GM23338 (cell line): ENCODE data around the gene MMP13. TPM values are rescaled to one million over a fixed set of nuclear protein-coding genes. Genes with fewer than 3 reads are reported as not detected.

ENCODE experiments used
- ATAC-seq: fragments of 200-7000 bp; cut with Tn5 transposase; 3 replicates; pipeline ENCODE4 v1.9.1; 2020
- DNase-seq: peaks from one replicate; pipeline ENCODE4 v3.0.0-alpha.2; 2015; ENCODE audit warnings: low spot score
- H2AFZ ChIP-seq: fragments of 200-600 bp; sonication (generic); 2 replicates; pipeline ENCODE4 v1.8.0; 2016; ENCODE audit warnings: antibody characterized with exemption, mild to moderate bottlenecking, moderate library complexity
- H3F3A ChIP-seq: fragments of 200-600 bp; sonication (generic); replicated peaks from 2 replicates; pipeline ENCODE4 v1.8.0; 2017; ENCODE audit warnings: antibody characterized with exemption, mixed run types, low read depth
- H3K27ac ChIP-seq: fragments of 200-600 bp; sonication (generic); 2 replicates; pipeline ENCODE4 v1.6.1; 2016; ENCODE audit warnings: low read depth
- H3K27me3 ChIP-seq: fragments of 200-600 bp; sonication (generic); 2 replicates; pipeline ENCODE4 v1.8.0; 2016; ENCODE audit warnings: mild to moderate bottlenecking, mixed run types, moderate library complexity; ENCODE audit not compliant: insufficient read depth
- H3K36me3 ChIP-seq: fragments of 200-600 bp; sonication (generic); 2 replicates; pipeline ENCODE4 v1.8.0; 2016; ENCODE audit warnings: mild to moderate bottlenecking; ENCODE audit not compliant: insufficient read depth
- H3K4me1 ChIP-seq: fragments of 200-600 bp; sonication (generic); 2 replicates; pipeline ENCODE4 v1.8.0; 2016; ENCODE audit warnings: mild to moderate bottlenecking, moderate library complexity; ENCODE audit not compliant: insufficient read depth
- H3K4me2 ChIP-seq: fragments of 200-600 bp; sonication (generic); 2 replicates; pipeline ENCODE4 v1.7.1; 2017; ENCODE audit warnings: mixed run types
- H3K4me3 ChIP-seq: fragments of 200-600 bp; sonication (generic); 2 replicates; pipeline ENCODE4 v1.6.1; 2016; ENCODE audit warnings: mixed run types
- H3K79me2 ChIP-seq: fragments of 200-600 bp; sonication (generic); replicated peaks from 2 replicates; pipeline ENCODE4 v1.8.0; 2017; ENCODE audit warnings: mild to moderate bottlenecking; ENCODE audit not compliant: insufficient read depth
- H3K9me2 ChIP-seq: fragments of 200-600 bp; sonication (generic); 2 replicates; pipeline ENCODE4 v1.8.0; 2017; ENCODE audit not compliant: insufficient read depth
- H4K20me1 ChIP-seq: fragments of 200-600 bp; sonication (generic); replicated peaks from 2 replicates; pipeline ENCODE4 v1.8.0; 2017; ENCODE audit warnings: mild to moderate bottlenecking; ENCODE audit not compliant: insufficient read depth
- H3K27ac Mint-ChIP-seq: 2 replicates; pipeline ENCODE4 v1.8.0; 2020; ENCODE audit warnings: inconsistent platforms, mild to moderate bottlenecking, moderate library complexity, mixed read lengths
- H3K27me3 Mint-ChIP-seq: 3 replicates; pipeline ENCODE4 v1.8.0; 2022; ENCODE audit warnings: low read depth, mild to moderate bottlenecking, moderate library complexity, mixed read lengths, inconsistent platforms; ENCODE audit not compliant: insufficient read depth, poor library complexity
- H3K36me3 Mint-ChIP-seq: 3 replicates; pipeline ENCODE4 v1.8.0; 2021; ENCODE audit warnings: low read depth, mild to moderate bottlenecking, inconsistent platforms, moderate library complexity, mixed read lengths
- H3K4me1 Mint-ChIP-seq: 3 replicates; pipeline ENCODE4 v1.8.0; 2020; ENCODE audit warnings: mild to moderate bottlenecking, inconsistent platforms, mixed read lengths
- H3K4me3 Mint-ChIP-seq: 3 replicates; pipeline ENCODE4 v1.8.0; 2021; ENCODE audit warnings: moderate library complexity, mild to moderate bottlenecking, inconsistent platforms, mixed read lengths
- H3K9me3 Mint-ChIP-seq: 3 replicates; pipeline ENCODE4 v1.8.0; 2020; ENCODE audit warnings: moderate library complexity, mild to moderate bottlenecking, inconsistent platforms, mixed read lengths
- CREB1 ChIP-seq: fragments of 250-450 bp; sonication (Bioruptor Pico); IDR thresholded peaks from 2 replicates; pipeline ENCODE4 v1.5.0; 2020; ENCODE audit warnings: low read depth, mild to moderate bottlenecking, moderate library complexity
- EZH2phosphoT487 ChIP-seq: fragments of 200-600 bp; sonication (generic); IDR thresholded peaks from one replicate; pipeline ENCODE4 v1.8.1; 2018; ENCODE audit warnings: antibody characterized with exemption; ENCODE audit not compliant: unreplicated experiment
- JUNB ChIP-seq: IDR thresholded peaks from one replicate; pipeline ENCODE4 v1.6.1; 2016; ENCODE audit warnings: antibody characterized with exemption; ENCODE audit not compliant: unreplicated experiment
- NANOG ChIP-seq: IDR thresholded peaks from 2 replicates; pipeline ENCODE4 v1.6.1; 2016; ENCODE audit warnings: antibody characterized with exemption, borderline replicate concordance
- POLR2AphosphoS5 ChIP-seq: IDR thresholded peaks from 2 replicates; pipeline ENCODE4 v1.6.1; 2016; ENCODE audit warnings: antibody characterized with exemption, low read depth
- ZNF114 ChIP-seq: fragments of 250-450 bp; sonication (Bioruptor Pico); IDR thresholded peaks from 2 replicates; pipeline ENCODE4 v1.5.0; 2020; ENCODE audit warnings: mild to moderate bottlenecking, moderate library complexity
- ZNF331 ChIP-seq: fragments of 250-450 bp; sonication (Bioruptor Pico); IDR thresholded peaks from 2 replicates; pipeline ENCODE4 v1.5.0; 2020; ENCODE audit warnings: low read depth, mild to moderate bottlenecking, moderate library complexity
- polyA plus RNA-seq: library from polyadenylated mRNA; unstranded; fragments of >200 nt; fragmentation: Nextera tagmentation; extraction: Ambion mirVana; gene quantifications from 2 replicates; pipeline ENCODE4 v1.2.1, GENCODE V29; 2016
- total RNA-seq: library from RNA; depleted of rRNA; stranded (reverse); fragments of >200 nt; shearing (Covaris generic); gene quantifications from 2 replicates; pipeline ENCODE4 v1.2.3, GENCODE V29; 2014
- TF ChIP-seq, protein P1 (sequence below), 2 experiments: fragments of 200-600 bp in 1 of 2; sonication (generic) in 1 of 2; conservative IDR thresholded peaks; 2 replicates each; pipeline versions ENCODE4 v1.5.1 to v1.6.1; 2016 to 2017; ENCODE audit warnings: antibody characterized with exemption in 2 of 2, low read depth in 2 of 2, mild to moderate bottlenecking in 2 of 2, moderate library complexity in 1 of 2
- TF ChIP-seq, protein P2 (sequence below): IDR thresholded peaks from 2 replicates; pipeline ENCODE4 v1.6.1; 2016; ENCODE audit warnings: antibody characterized with exemption

Gene MMP13
- total and polyA plus RNA-seq, 2 experiments from 2014 or later, result not detected

DNA sequence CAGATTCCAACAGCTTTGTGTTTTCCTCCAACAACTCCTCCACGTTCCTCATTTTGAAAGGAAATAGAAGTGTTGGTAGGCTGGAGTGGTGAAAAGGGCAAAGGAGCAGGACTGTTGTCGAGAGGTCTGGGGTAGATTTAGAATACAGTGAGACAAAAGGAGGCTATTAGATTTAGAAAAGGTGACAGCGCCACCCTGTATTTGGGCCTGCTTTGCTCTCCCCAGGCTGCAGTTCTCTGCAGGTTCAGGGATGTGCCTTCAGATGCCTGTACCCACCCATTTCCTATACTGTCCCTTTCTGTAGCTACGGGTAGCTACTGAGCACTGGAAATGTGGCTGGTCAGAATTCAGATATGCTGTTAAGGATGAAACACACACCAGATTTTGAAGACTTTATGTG is 20.8 kb downstream of the MMP13 start:
- Histone ChIP-seq H3F3A (no peaks in the 10 kb centered on the region), H4K20me1 (no peaks in the 10 kb centered on the region), H3K27ac (no peak overlapping the region), H3K4me2 (no peak overlapping the region), H3K4me1 (peaks cover 5% of the 10 kb centered on the region; the same call in 1 of the 2 replicates), H3K4me3 (no peak overlapping the region), H3K79me2 (no peaks in the 10 kb centered on the region), H3K9me2 (no peaks in the 10 kb centered on the region), H3K36me3 (no peaks in the 10 kb centered on the region), H2AFZ (no peak overlapping the region), H3K27me3 (no peaks in the 10 kb centered on the region)
- no peak overlapping the region for H3K27ac Mint-ChIP-seq
- no peaks in the 10 kb centered on the region for H3K27me3 Mint-ChIP-seq
- H3K9me3 Mint-ChIP-seq, result no peaks in the 10 kb centered on the region
- peak; percentile 66 for ATAC-seq
- H3K4me1 Mint-ChIP-seq, result peaks cover 9% of the 10 kb centered on the region
- TF ChIP-seq ZNF331 (CRISPR knock-in tag) (no peak), NANOG (no peak), JUNB (no peak), POLR2AphosphoS5 (no peak)
- TF ChIP-seq, protein P1, sequence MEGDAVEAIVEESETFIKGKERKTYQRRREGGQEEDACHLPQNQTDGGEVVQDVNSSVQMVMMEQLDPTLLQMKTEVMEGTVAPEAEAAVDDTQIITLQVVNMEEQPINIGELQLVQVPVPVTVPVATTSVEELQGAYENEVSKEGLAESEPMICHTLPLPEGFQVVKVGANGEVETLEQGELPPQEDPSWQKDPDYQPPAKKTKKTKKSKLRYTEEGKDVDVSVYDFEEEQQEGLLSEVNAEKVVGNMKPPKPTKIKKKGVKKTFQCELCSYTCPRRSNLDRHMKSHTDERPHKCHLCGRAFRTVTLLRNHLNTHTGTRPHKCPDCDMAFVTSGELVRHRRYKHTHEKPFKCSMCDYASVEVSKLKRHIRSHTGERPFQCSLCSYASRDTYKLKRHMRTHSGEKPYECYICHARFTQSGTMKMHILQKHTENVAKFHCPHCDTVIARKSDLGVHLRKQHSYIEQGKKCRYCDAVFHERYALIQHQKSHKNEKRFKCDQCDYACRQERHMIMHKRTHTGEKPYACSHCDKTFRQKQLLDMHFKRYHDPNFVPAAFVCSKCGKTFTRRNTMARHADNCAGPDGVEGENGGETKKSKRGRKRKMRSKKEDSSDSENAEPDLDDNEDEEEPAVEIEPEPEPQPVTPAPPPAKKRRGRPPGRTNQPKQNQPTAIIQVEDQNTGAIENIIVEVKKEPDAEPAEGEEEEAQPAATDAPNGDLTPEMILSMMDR (conservative IDR thresholded peaks at IDR 0.05; ENCODE audit: low read depth in 2 of 2), result peak in 1 of 2 experiments; percentile 34; a peak in 2 of 4 replicates
- peak; percentile 21 for DNase-seq
- no peak overlapping the region for H3K4me3 Mint-ChIP-seq
- no peaks in the 10 kb centered on the region for H3K36me3 Mint-ChIP-seq

DNA sequence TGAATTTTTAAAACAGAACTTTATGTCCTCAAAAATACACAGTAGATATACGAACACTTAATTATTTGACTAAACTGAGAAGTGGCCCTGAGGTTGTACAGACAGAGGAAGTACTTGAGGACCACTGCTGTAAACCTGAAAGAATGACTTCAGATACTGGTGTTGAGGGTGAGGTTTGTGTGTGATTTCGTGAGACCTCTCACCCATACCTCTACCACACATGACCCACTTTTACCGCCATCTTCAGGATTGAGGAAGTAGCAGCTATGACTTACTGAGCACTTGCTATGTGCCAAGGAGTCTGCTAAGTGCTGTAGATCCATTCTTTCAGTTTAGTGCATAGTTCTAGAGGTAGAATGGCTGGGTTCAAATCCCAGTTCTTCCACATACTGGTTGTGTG is 21.9 kb downstream of the MMP13 start:
- Histone ChIP-seq H3K4me3 (no peak overlapping the region), H3K27ac (no peak overlapping the region), H4K20me1 (no peaks in the 10 kb centered on the region), H3K79me2 (no peaks in the 10 kb centered on the region), H3K36me3 (no peaks in the 10 kb centered on the region), H3K27me3 (no peaks in the 10 kb centered on the region), H3K4me1 (no peaks in the 10 kb centered on the region), H3K9me2 (no peaks in the 10 kb centered on the region; the same call in 1 of the 2 replicates), H2AFZ (no peak overlapping the region), H3F3A (no peaks in the 10 kb centered on the region), H3K4me2 (no peak overlapping the region)
- Mint-ChIP-seq H3K27ac (no peak overlapping the region), H3K36me3 (no peaks in the 10 kb centered on the region), H3K27me3 (no peaks in the 10 kb centered on the region), H3K9me3 (no peaks in the 10 kb centered on the region), H3K4me3 (no peak overlapping the region), H3K4me1 (peaks cover under 1% of the 10 kb centered on the region; the same call in 2 of the 3 replicates)
- ATAC-seq, result no peak
- TF ChIP-seq CREB1 (CRISPR knock-in tag) (no peak), ZNF114 (no peak), EZH2phosphoT487 (no peak)
- TF ChIP-seq, protein P2, sequence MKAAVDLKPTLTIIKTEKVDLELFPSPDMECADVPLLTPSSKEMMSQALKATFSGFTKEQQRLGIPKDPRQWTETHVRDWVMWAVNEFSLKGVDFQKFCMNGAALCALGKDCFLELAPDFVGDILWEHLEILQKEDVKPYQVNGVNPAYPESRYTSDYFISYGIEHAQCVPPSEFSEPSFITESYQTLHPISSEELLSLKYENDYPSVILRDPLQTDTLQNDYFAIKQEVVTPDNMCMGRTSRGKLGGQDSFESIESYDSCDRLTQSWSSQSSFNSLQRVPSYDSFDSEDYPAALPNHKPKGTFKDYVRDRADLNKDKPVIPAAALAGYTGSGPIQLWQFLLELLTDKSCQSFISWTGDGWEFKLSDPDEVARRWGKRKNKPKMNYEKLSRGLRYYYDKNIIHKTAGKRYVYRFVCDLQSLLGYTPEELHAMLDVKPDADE, result no peak
- TF ChIP-seq, protein P1 (conservative IDR thresholded peaks at IDR 0.05; ENCODE audit: low read depth in 2 of 2), result peak in 1 of 2 experiments; percentile 41; a peak in 2 of 4 replicates
- DNase-seq, result no peak
